Heart right ventricle (tissue), 16 donors: ENCODE results near the gene FAAH. TPM values are rescaled to one million over a fixed set of nuclear protein-coding genes. Genes with fewer than 3 reads are reported as not detected.

Source experiments
- ATAC-seq, 8 donors: fragments of 200-7000 bp; cut with Tn5 transposase; one replicate each; pipeline ENCODE4 v1.9.1; 2020; ENCODE audit warnings: mild to moderate bottlenecking in 8 of 8, moderate library complexity in 8 of 8, moderate number of reproducible peaks in 1 of 8
- DNase-seq, 2 donors: peaks; one replicate each; pipeline ENCODE4 v3.0.0-alpha.2; 2020
- H3K27ac ChIP-seq, 10 donors: fragments of 200-600 bp; sonication (generic) in 2 of 10; one replicate each; pipeline versions ENCODE4 v1.5.0 to v1.8.0; 2020 to 2022; ENCODE audit warnings: mild to moderate bottlenecking in 3 of 10
- H3K27me3 ChIP-seq, 7 donors: fragments of 200-600 bp; one replicate each; pipeline ENCODE4 v1.8.0; 2021 to 2022; ENCODE audit warnings: mild to moderate bottlenecking in 2 of 7
- H3K36me3 ChIP-seq, 9 donors: fragments of 200-600 bp; sonication (generic) in 1 of 9; one replicate each; pipeline versions ENCODE4 v1.5.0 to v1.8.0; 2020 to 2022; ENCODE audit warnings: mild to moderate bottlenecking in 2 of 9
- H3K4me1 ChIP-seq, 9 donors: fragments of 200-600 bp; sonication (generic) in 1 of 9; one replicate each; pipeline versions ENCODE4 v1.5.0 to v1.8.0; 2020 to 2022; ENCODE audit warnings: mild to moderate bottlenecking in 4 of 9
- H3K4me3 ChIP-seq, 10 donors: fragments of 200-600 bp; sonication (generic) in 2 of 10; one replicate each; pipeline versions ENCODE4 v1.5.0 to v1.8.0; 2020 to 2022; ENCODE audit warnings: mild to moderate bottlenecking in 7 of 10, moderate library complexity in 2 of 10
- H3K9me3 ChIP-seq, 11 donors: fragments of 200-600 bp in 10 of 11; sonication (generic) in 2 of 11; one replicate each; pipeline versions ENCODE4 v1.5.0 to v1.8.0; 2013 to 2022; ENCODE audit warnings: mild to moderate bottlenecking in 2 of 11, control low read depth in 1 of 11, moderate library complexity in 1 of 11
- WGBS, 2 donors: extraction: QIAGEN DNeasy Blood & Tissue Kit; methylation state at CpG; one replicate each; pipeline ENCODE4 v1.1.7; 2013; ENCODE audit warnings: inconsistent platforms in 1 of 2; 5-methylcytosine and 5-hydroxymethylcytosine counted together
- intact Hi-C, 10 donors: fragments of 100-400 bp; cut with DNase I; formaldehyde crosslinking; loops; one replicate each; pipeline versions ENCODE4 v1.11.1 to v1.14.2; 2022
- polyA plus RNA-seq, 2 donors: library from polyadenylated mRNA; stranded (reverse); fragments of 200-250 nt; gene quantifications; one replicate each; pipeline ENCODE4 v1.2.3, GENCODE V29; 2013
- total RNA-seq, 10 donors: library from RNA; stranded (reverse); fragmentation: NEBNext Ultra II Directional in 3 of 10; extraction: Animal tissue kit (Norgen Biotek cat#: 25700) in 3 of 10; gene quantifications; one replicate each; pipeline versions ENCODE4 v1.2.1 to v1.2.4, GENCODE V29; 2021 to 2023
- TF ChIP-seq, protein P1 (sequence below), 9 donors: fragments of 200-600 bp; sonication (generic) in 2 of 9; IDR thresholded peaks; one replicate each; pipeline versions ENCODE4 v1.5.0 to v1.8.0; 2021 to 2022; ENCODE audit warnings: antibody characterized with exemption in 9 of 9, mild to moderate bottlenecking in 5 of 9, moderate library complexity in 1 of 9
- donor health status: Arrhythmogenic right ventricular cardiomyopathy.
- donor health status: ischemic (EF 13 %, LVEDD 7.1; RV severe dilation, severe dysfunction).
- donor health status: healthy with polysubstance abuse.
- donor health status: DM: no; HTN: yes; CAD: no.
- donor health status: DM: no; HTN: no; CAD: no.
- donor health status: ischemic (EF 25% LVEDD 6.9; RV normal size, moderate dysfunction).
- donor health status: ischemic (EF 25% LVEDD 5.7; RV mildly dilated, moderate dysfunction).
- donor health status: healthy.
- donor health status: DM: yes; HTN: yes; CAD: no.
- donor health status: Ischemic cardiomyopathy.
- donor health status: ischemic (EF 35%, LVEDD 5.7; RV mildly dilated, moderate dysfunction).
- donor health status: nonischemic (EF 11% LVEDD 7.7; RV severe dilation, severe dysfunction).
- donor health status: DM: yes; HTN: yes; CAD: no.
- donor health status: PGD.
- donor health status: ischemic (EF 29% LVEDD 5.4; RV normal size, mild dysfunction).
- donor health status: nonischemic (EF 23%, LVEDD 6.1; RV moderate dilation, normal function).

Gene FAAH
- total and polyA plus RNA-seq, 12 donors = 1.8 to 16.4 (median 3.1) TPM

- Histone ChIP-seq H3K27ac (no peak overlapping the region), H3K36me3 (peaks cover 0 to 3% (median 0%) of the 10 kb centered on the region in 9 donors), H3K4me1 (no peaks in the 10 kb centered on the region), H3K9me3 (no peaks in the 10 kb centered on the region), H3K4me3 (no peak overlapping the region), H3K27me3 (no peaks in the 10 kb centered on the region)
- ATAC-seq (peak in 7 of 8 donors; percentile 37 to 76 (median 63)), DNase-seq (no peak)
- TF ChIP-seq, protein P1, sequence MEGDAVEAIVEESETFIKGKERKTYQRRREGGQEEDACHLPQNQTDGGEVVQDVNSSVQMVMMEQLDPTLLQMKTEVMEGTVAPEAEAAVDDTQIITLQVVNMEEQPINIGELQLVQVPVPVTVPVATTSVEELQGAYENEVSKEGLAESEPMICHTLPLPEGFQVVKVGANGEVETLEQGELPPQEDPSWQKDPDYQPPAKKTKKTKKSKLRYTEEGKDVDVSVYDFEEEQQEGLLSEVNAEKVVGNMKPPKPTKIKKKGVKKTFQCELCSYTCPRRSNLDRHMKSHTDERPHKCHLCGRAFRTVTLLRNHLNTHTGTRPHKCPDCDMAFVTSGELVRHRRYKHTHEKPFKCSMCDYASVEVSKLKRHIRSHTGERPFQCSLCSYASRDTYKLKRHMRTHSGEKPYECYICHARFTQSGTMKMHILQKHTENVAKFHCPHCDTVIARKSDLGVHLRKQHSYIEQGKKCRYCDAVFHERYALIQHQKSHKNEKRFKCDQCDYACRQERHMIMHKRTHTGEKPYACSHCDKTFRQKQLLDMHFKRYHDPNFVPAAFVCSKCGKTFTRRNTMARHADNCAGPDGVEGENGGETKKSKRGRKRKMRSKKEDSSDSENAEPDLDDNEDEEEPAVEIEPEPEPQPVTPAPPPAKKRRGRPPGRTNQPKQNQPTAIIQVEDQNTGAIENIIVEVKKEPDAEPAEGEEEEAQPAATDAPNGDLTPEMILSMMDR (IDR thresholded peaks at IDR 0.05) = no peak
- 72 to 74% methylated on average over 13 of the region's 13 CpGs for WGBS, 2 donors
- intact Hi-C loops = no loop called here
Observed at GRCh38 chr1:46412893-46413595, 18.9 kb downstream of the FAAH start.

DNA sequence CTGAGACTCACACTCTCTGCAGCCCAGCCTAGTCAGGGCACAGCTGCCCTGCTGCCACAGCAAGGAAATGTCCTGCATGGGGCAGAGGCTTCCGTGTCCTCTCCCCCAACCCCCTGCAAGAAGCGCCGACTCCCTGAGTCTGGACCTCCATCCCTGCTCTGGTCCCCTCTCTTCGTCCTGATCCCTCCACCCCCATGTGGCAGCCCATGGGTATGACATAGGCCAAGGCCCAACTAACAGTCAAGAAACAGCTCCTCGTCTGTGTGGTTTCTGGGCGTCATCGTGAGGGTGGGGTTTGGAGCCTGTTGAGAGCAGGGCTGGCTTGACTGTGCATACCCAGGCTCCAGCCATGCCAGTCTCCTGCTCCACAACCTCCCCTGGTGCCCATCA is 19.5 kb downstream of the FAAH start:
- H3K9me3 ChIP-seq = no peaks in the 10 kb centered on the region
- WGBS, 2 donors = 77 to 81% methylated on average over 7 of the region's 7 CpGs
- DNase-seq (no peak), ATAC-seq (peak in 2 of 8 donors; percentile 12)
- no peaks in the 10 kb centered on the region for H3K27me3 ChIP-seq
- peaks cover 0 to under 1% (median 0%) of the 10 kb centered on the region in 9 donors for H3K36me3 ChIP-seq
- intact Hi-C loops = no loop called here
- no peaks in the 10 kb centered on the region for H3K4me1 ChIP-seq
- no peak overlapping the region for H3K27ac ChIP-seq
- no peak overlapping the region for H3K4me3 ChIP-seq
- TF ChIP-seq, protein P1 (IDR thresholded peaks at IDR 0.05) = peak in 2 of 9 donors; percentile 9 to 32

GRCh38 chr1:46415514-46415913 is 21.4 kb downstream of the FAAH start:
- H3K36me3 ChIP-seq = no peaks in the 10 kb centered on the region
- intact Hi-C loops = no loop called here
- 74 to 85% methylated on average over 4 of the region's 4 CpGs for WGBS, 2 donors
- no peak overlapping the region for H3K4me3 ChIP-seq
- DNase-seq (no peak), ATAC-seq (no peak)
- no peaks in the 10 kb centered on the region for H3K4me1 ChIP-seq
- no peaks in the 10 kb centered on the region for H3K9me3 ChIP-seq
- no peaks in the 10 kb centered on the region for H3K27me3 ChIP-seq
- TF ChIP-seq, protein P1 (IDR thresholded peaks at IDR 0.05) = no peak
- H3K27ac ChIP-seq = no peak overlapping the region

- Histone ChIP-seq H3K27ac (no peak overlapping the region), H3K36me3 (no peaks in the 10 kb centered on the region), H3K4me1 (no peaks in the 10 kb centered on the region), H3K9me3 (no peaks in the 10 kb centered on the region), H3K27me3 (peaks cover 0 to 28% (median 13%) of the 10 kb centered on the region in 7 donors), H3K4me3 (no peak overlapping the region)
- 87 to 89% methylated on average over 10 of the region's 10 CpGs for WGBS, 2 donors
- no peak for ATAC-seq
- intact Hi-C loops = no loop called here
- TF ChIP-seq, protein P1 (IDR thresholded peaks at IDR 0.05) = no peak
- no peak for DNase-seq
Observed at GRCh38 chr1:46418976-46419375, 24.9 kb downstream of the FAAH start.
